ENCODE measurements around the gene NAGPA. TPM values are rescaled to one million over a fixed set of nuclear protein-coding genes. Genes with fewer than 3 reads are reported as not detected.
"Not testable (repeated sequence)": the region's sequence is repeated elsewhere in the genome, so short reads cannot be mapped to it uniquely, and the experiment has no call there.

The NAGPA gene
- polyA plus RNA-seq, 3 donors: 11.5 to 14.7 (median 13.4) TPM

DNA sequence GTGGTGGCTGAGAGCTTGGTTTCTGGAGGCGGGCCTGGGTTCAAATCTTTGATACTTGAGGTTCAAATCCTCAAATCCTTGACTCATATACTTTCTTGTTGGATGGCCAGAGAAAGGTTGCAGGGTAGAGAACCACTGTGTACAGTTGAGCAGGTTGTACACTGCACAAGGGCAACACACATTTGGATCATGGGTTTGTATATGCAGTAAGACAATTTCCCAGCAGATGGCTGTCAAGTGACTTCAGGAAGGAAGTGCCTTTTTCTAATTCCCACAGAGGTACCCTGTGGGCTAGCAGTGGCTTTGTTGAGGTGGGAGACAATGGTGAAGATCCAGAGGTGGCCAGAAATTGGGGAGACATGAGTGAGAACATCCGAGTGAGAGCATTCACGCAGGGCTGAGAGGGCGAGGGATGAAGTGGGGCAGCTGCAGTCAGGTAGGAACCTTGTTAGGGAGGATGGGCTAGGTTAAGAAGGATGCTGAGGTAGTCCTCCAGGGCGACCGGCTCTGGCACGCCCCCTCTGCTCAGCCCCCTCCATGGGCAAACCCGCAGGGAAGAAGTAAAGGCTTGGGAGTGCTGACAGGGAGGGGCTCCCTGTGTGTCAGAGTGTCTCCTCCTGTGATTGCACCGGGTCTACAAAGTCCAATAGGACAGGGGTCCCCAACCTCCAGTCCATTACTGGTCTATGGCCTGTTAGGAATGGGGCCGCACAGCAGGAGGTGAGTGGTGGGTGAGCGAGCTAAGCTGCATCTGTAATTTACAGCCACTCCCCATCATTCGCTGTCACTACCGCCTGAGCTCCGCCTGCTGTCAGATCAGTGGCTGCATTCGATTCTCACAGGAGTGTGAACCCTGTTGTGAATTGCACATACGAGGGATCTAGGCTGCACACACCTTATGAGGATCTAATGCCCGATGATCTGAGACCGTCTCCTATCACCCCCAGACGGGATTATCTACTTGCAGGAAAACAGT is 29.3 kb upstream of the NAGPA start:
- DNase-seq: no peak

- DNase-seq: no peak
These were observed 28.3 kb upstream of the NAGPA start for GRCh38 chr16:5062051-5062450.

GRCh38 chr16:5060073-5060641 is 26.4 kb upstream of the NAGPA start:
- DNase-seq: no peak

DNA sequence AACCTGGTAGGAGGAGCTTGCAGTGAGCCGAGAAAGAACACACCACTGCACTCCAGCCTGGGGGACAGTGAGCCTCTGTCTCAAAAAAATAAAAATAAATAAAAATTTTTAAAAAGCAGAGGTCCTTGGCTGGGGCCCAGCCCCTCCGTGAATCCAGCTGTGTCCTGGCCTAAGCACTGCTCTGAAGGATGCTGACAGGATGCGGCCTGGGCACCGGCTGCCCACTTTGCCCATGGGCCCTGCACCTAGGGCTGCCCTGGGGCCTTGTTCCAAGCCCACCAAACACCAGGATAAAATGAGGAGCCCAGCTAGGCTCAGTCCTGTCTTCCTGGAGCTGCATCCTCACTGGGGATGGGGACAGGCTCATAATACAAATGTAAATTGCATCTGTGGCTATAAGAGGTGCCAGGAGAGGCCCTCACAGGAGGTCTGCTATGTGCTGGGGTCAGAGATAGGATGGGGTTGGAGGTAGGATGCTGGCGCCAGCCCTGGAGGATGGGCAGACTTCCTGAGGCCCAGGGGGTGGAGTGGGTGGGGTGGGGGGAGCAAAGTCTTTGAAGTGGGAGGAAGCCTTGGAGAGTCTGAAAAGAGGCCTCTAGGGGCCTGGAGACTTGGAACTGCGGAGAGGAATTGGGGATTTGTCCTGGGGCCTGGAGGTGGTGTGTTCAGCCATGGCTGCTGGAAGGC is 25.8 kb upstream of the NAGPA start:
- DNase-seq: no peak

DNA sequence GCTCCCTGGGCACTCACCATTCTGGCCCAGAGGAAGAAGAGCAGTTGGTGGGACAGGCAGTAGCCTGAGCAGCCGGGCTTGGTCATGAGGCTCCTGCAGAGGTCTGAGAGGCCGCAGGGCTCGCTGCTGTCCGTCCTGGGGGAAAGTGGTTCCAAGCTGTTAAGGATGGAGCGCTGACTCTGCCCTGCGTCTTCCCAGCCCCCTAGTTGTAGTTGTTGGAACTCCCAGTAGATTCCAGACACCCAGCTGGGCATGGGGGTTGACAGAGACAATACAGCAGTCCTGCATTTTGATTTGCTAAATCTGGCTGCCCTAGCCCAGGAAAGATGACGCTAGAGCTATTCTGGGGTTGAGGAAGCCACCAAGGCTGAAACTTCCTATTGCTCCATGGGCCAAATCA is 24.7 kb upstream of the NAGPA start:
- no peak for DNase-seq

DNA sequence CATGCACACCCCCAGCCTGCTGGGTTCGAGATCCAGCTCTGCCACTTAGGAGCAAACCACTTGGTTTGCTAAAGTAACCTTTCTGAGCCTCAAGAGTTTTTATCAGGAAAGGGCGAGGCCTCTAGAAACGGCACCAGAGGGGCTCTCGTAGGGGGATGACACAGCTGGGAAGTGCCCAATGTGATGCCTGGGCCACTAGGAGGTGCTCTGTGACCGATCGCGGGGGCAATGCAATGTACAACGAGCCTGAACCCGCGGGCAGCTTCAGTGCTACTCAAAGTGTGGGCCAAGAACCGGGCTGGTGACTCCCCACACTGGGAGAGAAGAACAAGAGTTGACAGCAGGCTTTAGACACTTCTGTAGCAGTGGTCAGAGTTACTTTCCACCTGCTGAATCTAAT is 22.6 kb upstream of the NAGPA start:
- DNase-seq: no peak

GRCh38 chr16:5054876-5055865 is 21.4 kb upstream of the NAGPA start:
- DNase-seq: no peak

GRCh38 chr16:5046914-5047313 is 13.2 kb upstream of the NAGPA start:
- DNase-seq: no peak

GRCh38 chr16:5045499-5046115 is 11.9 kb upstream of the NAGPA start:
- DNase-seq: no peak

- not testable (repeated sequence) for DNase-seq
These were observed 10.8 kb upstream of the NAGPA start for GRCh38 chr16:5044581-5044980.

GRCh38 chr16:5044011-5044540 is 10.3 kb upstream of the NAGPA start:
- no peak for DNase-seq

DNA sequence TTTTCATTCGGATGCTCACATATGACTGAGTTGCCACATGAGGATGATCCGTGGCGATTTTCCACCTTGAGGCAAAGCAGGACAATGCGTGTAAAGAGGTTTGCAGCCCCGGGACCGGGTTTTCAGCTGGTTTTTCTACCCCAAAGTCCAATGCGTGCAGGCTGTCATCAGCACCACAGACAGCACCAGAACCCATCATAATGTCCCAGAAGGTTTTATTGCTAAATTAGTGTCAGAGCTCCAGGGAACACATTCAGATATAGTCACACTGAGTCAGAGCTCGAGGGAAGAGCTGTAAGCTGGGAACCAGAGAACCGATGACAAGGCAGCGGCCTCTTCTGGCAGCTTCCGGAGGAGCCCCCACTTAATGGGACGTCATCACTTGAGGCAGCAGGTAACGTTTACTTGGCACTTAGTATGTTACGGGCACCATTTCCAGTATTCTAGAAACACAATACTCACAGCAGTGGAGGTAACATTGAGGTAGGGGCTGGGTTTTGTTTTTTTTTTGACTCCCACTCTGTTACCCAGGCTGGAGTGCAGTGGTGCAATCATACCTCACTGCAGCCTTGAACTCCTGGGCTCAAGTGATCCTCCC is 8.9 kb upstream of the NAGPA start:
- DNase-seq: no peak

- DNase-seq: no peak
These were observed 7.9 kb upstream of the NAGPA start for GRCh38 chr16:5041600-5042133.

- no peak for DNase-seq
These were observed 6.7 kb upstream of the NAGPA start for GRCh38 chr16:5040451-5040850.

DNA sequence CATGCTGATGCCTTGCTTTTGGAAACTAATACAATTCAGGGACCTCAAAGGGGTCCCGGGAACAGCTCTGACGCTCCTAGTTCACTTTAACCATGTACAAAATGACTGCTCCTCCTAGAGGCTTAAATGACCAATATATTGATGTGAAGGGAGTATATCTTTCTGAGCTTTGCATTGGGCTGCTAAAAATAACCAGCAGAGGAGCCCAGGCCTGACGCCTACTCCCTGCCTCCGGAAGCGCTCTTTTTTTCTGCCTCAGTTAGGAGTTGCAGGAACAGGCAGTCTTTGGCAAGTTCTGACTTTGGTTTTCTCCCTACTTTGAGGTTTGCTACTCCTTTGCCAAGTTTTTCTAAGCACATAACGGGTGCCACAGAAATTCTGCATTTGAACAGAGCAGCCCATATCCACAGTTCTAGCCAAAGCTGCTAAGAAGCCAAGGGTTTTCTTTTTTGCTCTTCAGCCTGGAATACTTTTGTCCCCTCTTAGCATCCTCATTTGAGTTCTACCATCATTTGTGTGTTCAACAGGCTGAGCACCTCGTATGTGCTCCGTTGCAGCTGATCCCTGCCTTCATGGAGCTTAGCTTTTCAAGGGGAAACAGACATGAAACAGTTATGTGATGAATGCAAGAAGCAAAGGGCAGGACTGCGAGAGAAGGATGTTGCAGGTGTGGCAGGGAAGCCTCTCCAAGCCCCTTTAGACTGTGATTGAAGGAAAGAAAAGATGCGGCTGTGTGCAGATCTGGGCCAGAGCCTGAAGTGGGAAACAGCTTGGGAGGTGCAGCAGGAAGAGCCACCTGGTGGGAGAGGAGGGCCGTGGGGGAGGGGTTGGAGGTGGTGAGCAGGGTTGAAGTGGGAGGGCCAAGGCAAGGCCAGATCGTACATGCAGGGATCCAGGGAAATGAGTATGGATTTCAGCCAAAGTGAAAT is 2.8 kb upstream of the NAGPA start:
- no peak for DNase-seq

DNA sequence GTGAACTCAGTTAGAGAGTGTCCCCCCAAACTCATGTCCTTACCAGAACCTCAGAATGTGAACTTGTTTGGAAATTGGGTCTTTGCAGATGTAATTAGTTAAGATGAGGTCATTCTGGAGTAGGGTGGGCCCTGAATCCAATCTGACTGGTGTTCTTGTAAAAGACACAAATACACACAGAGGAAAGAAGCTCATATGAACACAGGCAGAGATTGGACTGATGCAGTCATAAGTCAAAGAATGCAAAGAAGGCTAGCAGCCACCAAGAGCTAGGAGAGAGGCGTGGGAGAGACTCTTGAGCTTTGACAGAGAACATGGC is 2.1 kb upstream of the NAGPA start:
- no peak for DNase-seq

GRCh38 chr16:5034167-5034523 is 410 bp upstream of the NAGPA start:
- DNase-seq: no peak

- DNase-seq: no peak
These were observed 977 bp downstream of the NAGPA start for GRCh38 chr16:5032748-5033167.

DNA sequence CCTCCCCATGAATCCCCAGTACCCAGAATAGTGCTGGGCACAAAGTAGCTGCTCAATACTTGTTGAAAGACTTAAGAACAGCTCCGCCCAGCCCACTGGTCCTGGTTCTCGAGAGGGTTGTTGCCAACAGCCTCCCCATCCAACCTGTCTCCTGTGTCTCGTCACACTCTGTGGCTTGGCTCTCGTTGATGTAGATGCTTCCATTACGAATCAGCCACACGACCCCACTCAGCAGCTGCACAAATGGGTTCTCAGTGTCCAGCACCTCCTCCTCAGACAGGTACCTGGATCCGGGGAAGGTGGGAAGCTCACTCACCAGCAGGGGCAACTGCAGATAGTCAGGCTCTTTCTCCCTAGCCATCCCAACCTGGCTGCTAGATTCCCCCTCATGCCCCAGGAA is 2.1 kb downstream of the NAGPA start:
- no peak for DNase-seq
